Prostate gland (tissue), 2 donors: ENCODE data around the gene ALK. TPM values are rescaled to one million over a fixed set of nuclear protein-coding genes. Genes with fewer than 3 reads are reported as not detected.

Experiments
- DNase-seq: peaks from one replicate; pipeline ENCODE4 v3.0.0-alpha.2; 2019; ENCODE audit warnings: low spot score
- H3K27ac ChIP-seq, 2 donors: fragments of 200-600 bp; sonication (generic); 2 replicates each; pipeline ENCODE4 v1.5.1; 2017 to 2019
- H3K27me3 ChIP-seq: fragments of 200-600 bp; sonication (generic); replicated peaks from 2 replicates; pipeline ENCODE4 v1.5.1; 2019; ENCODE audit not compliant: insufficient read depth
- H3K36me3 ChIP-seq, 2 donors: fragments of 200-600 bp; sonication (generic); 1 replicate in 1 of 2; 2 replicates in 1 of 2; pipeline versions ENCODE4 v1.5.1 to v1.8.1; 2017 to 2019
- H3K4me1 ChIP-seq: fragments of 200-600 bp; sonication (generic); replicated peaks from 2 replicates; pipeline ENCODE4 v1.5.1; 2019
- H3K4me3 ChIP-seq, 2 donors: fragments of 200-600 bp; sonication (generic); 2 replicates each; pipeline ENCODE4 v1.5.1; 2017 to 2019
- H3K9me3 ChIP-seq: fragments of 200-600 bp; sonication (generic); 2 replicates; pipeline ENCODE4 v1.5.1; 2017
- POLR2A ChIP-seq: fragments of 450-650 bp; IDR thresholded peaks from one replicate; pipeline ENCODE4 v1.6.1; 2016; ENCODE audit warnings: antibody characterized with exemption, mild to moderate bottlenecking
- POLR2AphosphoS5 ChIP-seq: sonication (generic); formaldehyde crosslinking; IDR thresholded peaks from one replicate; pipeline ENCODE4 v1.6.1; 2017; ENCODE audit warnings: antibody characterized with exemption
- WGBS: methylation state at CpG from one replicate; pipeline ENCODE4 v1.1.5; 2018; 5-methylcytosine and 5-hydroxymethylcytosine counted together
- intact Hi-C: fragments of 100-400 bp; cut with DNase I; formaldehyde crosslinking; loops from one replicate; pipeline ENCODE4 v1.14.2; 2022
- total RNA-seq, 2 donors: library from RNA; depleted of rRNA; stranded (reverse); fragments of >200 nt; gene quantifications; one replicate each; pipeline ENCODE4 v1.1.0, GENCODE V29; 2016
- TF ChIP-seq, protein P1 (sequence below), 4 experiments: fragments of 200-600 bp in 2 of 4; fragments of 450-650 bp in 2 of 4; sonication (generic) in 2 of 4; IDR thresholded peaks; 1 replicate in 3 of 4; 2 replicates in 1 of 4; pipeline ENCODE4 v1.5.1; 2016 to 2019; ENCODE audit warnings: antibody characterized with exemption in 4 of 4, mild to moderate bottlenecking in 2 of 4, moderate library complexity in 2 of 4

Gene ALK
- total RNA-seq, 2 donors from 2014 or later = 0.14 to 1.2 TPM

DNA sequence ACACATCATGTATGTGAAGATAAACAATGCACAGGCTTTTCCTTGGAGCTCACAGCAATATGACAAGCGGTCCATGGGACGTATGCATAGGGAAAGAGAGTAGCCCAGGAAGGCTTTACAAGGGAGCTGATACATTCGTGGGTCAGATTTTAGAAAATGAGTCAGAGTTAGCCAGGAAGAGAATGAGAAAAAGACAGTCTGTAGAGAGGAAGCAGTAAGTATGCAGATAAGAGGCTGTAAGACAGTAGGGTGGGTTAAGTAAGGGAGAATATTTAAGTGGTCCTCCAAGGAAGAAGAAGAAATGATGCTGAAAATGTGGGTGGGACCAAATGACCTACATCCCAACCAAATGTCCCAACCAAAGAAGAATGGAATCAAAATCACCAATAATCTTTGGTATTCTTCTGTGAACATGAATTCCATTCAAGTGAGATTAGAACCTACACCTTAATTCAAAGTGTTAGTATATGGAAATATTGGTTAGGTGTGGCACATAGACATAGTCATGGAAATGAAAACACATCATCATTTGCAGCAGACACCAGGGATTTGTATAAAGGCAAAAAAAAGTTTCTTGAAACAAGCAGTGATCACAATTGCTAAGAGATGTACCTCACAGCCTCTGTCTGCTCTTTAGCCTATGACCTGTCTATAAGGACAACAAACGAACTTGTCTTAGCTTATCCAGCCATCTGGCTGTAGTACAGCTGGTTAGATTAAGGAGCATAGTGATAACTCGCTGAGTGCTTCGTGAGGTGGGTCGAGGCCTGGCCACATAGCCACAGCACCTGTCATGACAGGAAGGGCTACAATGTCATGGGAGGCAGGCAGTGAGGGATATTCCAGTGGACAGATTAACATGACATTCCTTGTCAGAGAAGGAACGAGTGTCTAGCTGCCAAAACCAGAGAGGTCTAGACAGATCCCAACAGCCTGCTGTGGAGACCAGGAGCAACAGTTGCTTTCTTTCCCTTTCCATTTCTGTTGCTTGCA is 133.6 kb downstream of the ALK start:
- 80% methylated on average over 8 of the region's 8 CpGs for WGBS
- no peaks in the 10 kb centered on the region for H3K9me3 ChIP-seq
- H3K27ac ChIP-seq = no peak overlapping the region
- no peaks in the 10 kb centered on the region for H3K4me1 ChIP-seq
- no peaks in the 10 kb centered on the region for H3K27me3 ChIP-seq
- DNase-seq = no peak
- no peaks in the 10 kb centered on the region for H3K36me3 ChIP-seq
- TF ChIP-seq, protein P1, sequence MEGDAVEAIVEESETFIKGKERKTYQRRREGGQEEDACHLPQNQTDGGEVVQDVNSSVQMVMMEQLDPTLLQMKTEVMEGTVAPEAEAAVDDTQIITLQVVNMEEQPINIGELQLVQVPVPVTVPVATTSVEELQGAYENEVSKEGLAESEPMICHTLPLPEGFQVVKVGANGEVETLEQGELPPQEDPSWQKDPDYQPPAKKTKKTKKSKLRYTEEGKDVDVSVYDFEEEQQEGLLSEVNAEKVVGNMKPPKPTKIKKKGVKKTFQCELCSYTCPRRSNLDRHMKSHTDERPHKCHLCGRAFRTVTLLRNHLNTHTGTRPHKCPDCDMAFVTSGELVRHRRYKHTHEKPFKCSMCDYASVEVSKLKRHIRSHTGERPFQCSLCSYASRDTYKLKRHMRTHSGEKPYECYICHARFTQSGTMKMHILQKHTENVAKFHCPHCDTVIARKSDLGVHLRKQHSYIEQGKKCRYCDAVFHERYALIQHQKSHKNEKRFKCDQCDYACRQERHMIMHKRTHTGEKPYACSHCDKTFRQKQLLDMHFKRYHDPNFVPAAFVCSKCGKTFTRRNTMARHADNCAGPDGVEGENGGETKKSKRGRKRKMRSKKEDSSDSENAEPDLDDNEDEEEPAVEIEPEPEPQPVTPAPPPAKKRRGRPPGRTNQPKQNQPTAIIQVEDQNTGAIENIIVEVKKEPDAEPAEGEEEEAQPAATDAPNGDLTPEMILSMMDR (IDR thresholded peaks at IDR 0.05) = no peak
- TF ChIP-seq POLR2A (no peak), POLR2AphosphoS5 (no peak)
- intact Hi-C loops = no loop called here
- no peak overlapping the region for H3K4me3 ChIP-seq

DNA sequence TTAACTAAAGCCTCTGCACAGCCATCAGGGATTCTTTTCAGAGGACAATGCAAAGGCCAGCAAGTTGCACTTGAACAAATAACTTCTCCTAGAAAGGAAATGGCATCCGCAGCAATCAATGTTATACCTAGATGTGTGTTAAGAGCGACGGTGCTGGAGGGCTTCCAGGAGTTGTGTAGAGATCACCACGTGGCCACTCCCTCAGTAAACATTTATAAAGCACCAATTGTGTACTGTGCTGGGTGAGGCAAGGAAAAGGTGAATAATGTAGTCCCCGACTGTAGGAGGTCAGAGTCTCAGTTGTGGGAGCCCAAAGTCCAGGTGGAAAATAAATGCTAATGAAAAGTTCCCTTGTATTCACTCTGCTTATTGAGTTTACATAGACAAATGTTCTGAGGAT is 135.0 kb downstream of the ALK start:
- 57% methylated on average over 5 of the region's 5 CpGs for WGBS
- H3K4me1 ChIP-seq = no peaks in the 10 kb centered on the region
- intact Hi-C loops = no loop called here
- H3K27me3 ChIP-seq = no peaks in the 10 kb centered on the region
- no peaks in the 10 kb centered on the region for H3K36me3 ChIP-seq
- H3K9me3 ChIP-seq = no peaks in the 10 kb centered on the region
- H3K27ac ChIP-seq = no peak overlapping the region
- DNase-seq = no peak
- no peak for TF ChIP-seq POLR2A
- no peak overlapping the region for H3K4me3 ChIP-seq

DNA sequence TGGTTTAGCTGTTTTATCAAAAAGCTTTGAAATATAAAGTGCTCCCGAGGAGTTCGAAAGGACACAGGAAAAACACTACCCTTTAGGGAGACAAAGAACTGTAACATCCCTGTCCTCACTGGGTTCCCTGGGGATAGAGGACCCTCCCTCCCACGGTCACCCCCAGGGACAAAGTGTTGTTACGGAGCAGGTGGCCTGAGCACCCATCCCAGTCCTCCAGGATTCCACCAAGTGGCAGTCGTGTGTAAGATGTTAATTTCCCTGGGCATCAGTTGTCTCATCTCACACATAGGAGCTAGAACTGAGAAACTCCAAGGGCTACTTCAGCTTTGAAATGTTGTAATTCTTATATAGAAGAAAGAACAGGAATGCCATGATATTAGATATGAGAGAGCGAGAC is 137.7 kb downstream of the ALK start:
- 80% methylated on average over 6 of the region's 6 CpGs for WGBS
- Histone ChIP-seq H3K4me1 (no peaks in the 10 kb centered on the region), H3K36me3 (no peaks in the 10 kb centered on the region), H3K27me3 (no peaks in the 10 kb centered on the region), H3K4me3 (no peak overlapping the region), H3K9me3 (no peaks in the 10 kb centered on the region), H3K27ac (no peak overlapping the region)
- no peak for DNase-seq
- intact Hi-C loops = no loop called here
- TF ChIP-seq POLR2AphosphoS5 (no peak), POLR2A (no peak)
- TF ChIP-seq, protein P1 (IDR thresholded peaks at IDR 0.05) = no peak

DNA sequence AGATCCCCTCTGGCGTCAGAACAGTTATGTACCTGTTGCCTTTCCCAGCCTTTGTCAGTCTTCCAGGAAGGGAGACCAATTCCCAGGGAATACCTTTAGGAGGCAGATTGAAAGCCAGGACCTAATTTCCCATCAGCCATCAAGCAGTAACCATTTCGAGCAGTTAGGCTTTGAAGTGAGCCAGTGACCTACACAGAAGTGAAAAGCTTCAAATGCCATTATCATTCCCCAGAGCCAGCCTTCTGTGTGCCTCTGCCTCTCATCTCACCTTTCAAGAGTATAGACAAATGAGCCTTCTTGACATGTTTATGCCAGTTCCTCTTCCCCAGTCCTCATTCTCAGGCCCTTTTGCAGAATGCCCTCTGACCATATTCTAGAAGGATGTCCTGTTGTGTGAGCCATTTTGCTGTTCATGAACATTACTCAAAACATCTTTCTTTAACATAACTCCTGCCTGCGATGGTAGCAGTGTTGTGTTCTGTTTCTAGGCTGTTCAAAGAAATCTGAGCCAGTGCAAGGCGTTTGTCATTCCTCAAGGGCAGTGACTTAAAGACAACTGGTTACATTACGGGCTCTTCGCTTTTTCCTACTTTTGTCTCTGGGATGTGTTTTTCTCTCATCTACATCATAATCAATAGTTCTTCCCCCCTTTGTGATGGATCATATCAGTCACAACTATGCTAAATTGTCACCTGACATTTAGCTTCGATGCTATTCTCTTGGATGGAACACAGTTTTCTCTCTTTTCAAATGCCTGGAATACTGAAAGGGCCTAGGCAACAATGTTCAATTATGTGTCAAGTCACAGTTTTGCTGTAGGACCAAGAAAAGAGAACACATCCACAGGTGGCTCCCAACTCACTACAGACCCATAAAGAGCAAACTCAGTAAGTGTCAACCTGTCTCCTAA is 138.6 kb downstream of the ALK start:
- intact Hi-C loops = no loop called here
- no peaks in the 10 kb centered on the region for H3K4me1 ChIP-seq
- WGBS = 69% methylated on average over 7 of the region's 7 CpGs
- H3K4me3 ChIP-seq = no peak overlapping the region
- no peaks in the 10 kb centered on the region for H3K9me3 ChIP-seq
- H3K36me3 ChIP-seq = no peaks in the 10 kb centered on the region
- DNase-seq = no peak
- H3K27me3 ChIP-seq = no peaks in the 10 kb centered on the region
- TF ChIP-seq POLR2A (no peak), POLR2AphosphoS5 (no peak)
- TF ChIP-seq, protein P1 (IDR thresholded peaks at IDR 0.05) = no peak
- H3K27ac ChIP-seq = no peak overlapping the region

DNA sequence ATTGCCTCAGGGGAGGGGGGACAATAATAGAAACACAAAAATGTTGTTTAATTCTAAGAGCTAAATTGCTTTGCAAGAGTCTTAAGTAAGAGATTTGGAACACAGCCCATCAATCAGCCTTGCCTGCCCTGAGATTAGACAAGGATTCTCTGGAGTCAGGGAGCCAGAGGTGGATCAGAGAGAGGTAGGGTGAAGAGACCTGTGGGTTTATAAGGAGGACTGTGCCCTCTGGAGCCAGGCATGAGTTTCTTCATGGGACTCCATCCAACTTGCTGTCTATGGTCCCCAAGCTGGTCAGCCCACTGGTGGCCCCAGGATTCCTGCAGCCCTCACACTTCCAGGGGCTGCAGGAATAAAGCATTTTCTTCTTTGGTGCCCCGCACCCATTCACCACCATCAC is 139.3 kb downstream of the ALK start:
- H3K4me3 ChIP-seq = no peak overlapping the region
- H3K27me3 ChIP-seq = no peaks in the 10 kb centered on the region
- no peaks in the 10 kb centered on the region for H3K36me3 ChIP-seq
- 100% methylated on average over 1 of the region's 1 CpG for WGBS
- intact Hi-C loops = no loop called here
- H3K4me1 ChIP-seq = no peaks in the 10 kb centered on the region
- H3K27ac ChIP-seq = no peak overlapping the region
- DNase-seq = no peak
- no peaks in the 10 kb centered on the region for H3K9me3 ChIP-seq
- TF ChIP-seq, protein P1 (IDR thresholded peaks at IDR 0.05) = no peak
- TF ChIP-seq POLR2A (no peak), POLR2AphosphoS5 (no peak)
